Islet of Langerhans (tissue), 1 donor: ENCODE measurements around the gene ANKRD60.

ENCODE experiments used
- FAIRE-seq: peaks from one replicate; lab custom pipeline; 2011; peaks lifted over from hg19 to GRCh38; lab: Jason Lieb, UNC

ANKRD60 gene

GRCh38 chr20:58192567-58192966, 35.9 kb downstream of the ANKRD60 start:
- no peak for FAIRE-seq

- no peak for FAIRE-seq
Observed at GRCh38 chr20:58192065-58192464, 36.4 kb downstream of the ANKRD60 start.

- FAIRE-seq = no peak
Observed at GRCh38 chr20:58188527-58188926, 39.9 kb downstream of the ANKRD60 start.

- FAIRE-seq = no peak
Observed at GRCh38 chr20:58184984-58185383, 43.5 kb downstream of the ANKRD60 start.

GRCh38 chr20:58184063-58184462, 44.4 kb downstream of the ANKRD60 start:
- FAIRE-seq = no peak

GRCh38 chr20:58182521-58183140, 45.8 kb downstream of the ANKRD60 start:
- no peak for FAIRE-seq

GRCh38 chr20:58179432-58180099, 48.9 kb downstream of the ANKRD60 start:
- no peak for FAIRE-seq

GRCh38 chr20:58179083-58179431, 49.4 kb downstream of the ANKRD60 start:
- FAIRE-seq = no peak

- no peak for FAIRE-seq
Observed at GRCh38 chr20:58177799-58178198, 50.7 kb downstream of the ANKRD60 start.

- no peak for FAIRE-seq
Observed at GRCh38 chr20:58175836-58176235, 52.6 kb downstream of the ANKRD60 start.

- no peak for FAIRE-seq
Observed at GRCh38 chr20:58175425-58175824, 53.0 kb downstream of the ANKRD60 start.

- FAIRE-seq = no peak
Observed at GRCh38 chr20:58174708-58175280, 53.7 kb downstream of the ANKRD60 start.

GRCh38 chr20:58173930-58174707, 54.3 kb downstream of the ANKRD60 start:
- no peak for FAIRE-seq

GRCh38 chr20:58173091-58173490, 55.4 kb downstream of the ANKRD60 start:
- no peak for FAIRE-seq

GRCh38 chr20:58171796-58172425, 56.5 kb downstream of the ANKRD60 start:
- no peak for FAIRE-seq

GRCh38 chr20:58169450-58169849, 59.0 kb downstream of the ANKRD60 start:
- no peak for FAIRE-seq

GRCh38 chr20:58168843-58169242, 59.6 kb downstream of the ANKRD60 start:
- no peak for FAIRE-seq

- FAIRE-seq = no peak
Observed at GRCh38 chr20:58167759-58168158, 60.7 kb downstream of the ANKRD60 start.
